ENCODE results near the gene SPATA9. TPM values are rescaled to one million over a fixed set of nuclear protein-coding genes. Genes with fewer than 3 reads are reported as not detected.

The SPATA9 gene
- total and polyA plus RNA-seq, 9 of the 15 experiments (the other 6 are each of a cell fraction or from before 2014, with no cell fraction given), result 0.16 to 5.5 (median 0.39) TPM; not detected in 3

GRCh38 chr5:95709967-95710650 lies 27.3 kb upstream of the SPATA9 start (continued):
- TF ChIP-seq ATF4 (CRISPR knock-in tag; IDR thresholded peaks at IDR 0.05) (0 out of 2 replicates have a peak, but pooled peaks have one; percentile 34), ZBTB8A (IDR thresholded peaks at IDR 0.05; ENCODE audit: partially characterized antibody) (no peak), ATF7 (IDR thresholded peaks at IDR 0.05) (no peak), RBM25 (IDR thresholded peaks at IDR 0.05; ENCODE audit: low read depth, low read length, severe bottlenecking) (peak; percentile 19), CBFA2T2 (conservative IDR thresholded peaks at IDR 0.05) (no peak; the same call in 1 of the 2 replicates), LCOR (CRISPR knock-in tag; IDR thresholded peaks at IDR 0.05) (no peak), U2AF1 (optimal IDR thresholded peaks at IDR 0.05; ENCODE audit: low read depth, low read length) (no peak), JUN (IDR thresholded peaks at IDR 0.05; ENCODE audit: borderline replicate concordance, low read depth, low read length) (no peak), JUN (CRISPR knock-in tag; IDR thresholded peaks at IDR 0.05; ENCODE audit: borderline replicate concordance) (0 out of 2 replicates have a peak, but pooled peaks have one; percentile 29), EWSR1 (IDR thresholded peaks at IDR 0.05; ENCODE audit: borderline replicate concordance, low read depth, partially characterized antibody) (no peak), TARDBP (IDR thresholded peaks at IDR 0.05) (no peak; the same call in 1 of the 2 replicates), CSDE1 (IDR thresholded peaks at IDR 0.05) (no peak), MAFK (IDR thresholded peaks at IDR 0.05; ENCODE audit: low read length) (peak; percentile 24; the same call in 1 of the 2 replicates), E2F3 (CRISPR knock-in tag; IDR thresholded peaks at IDR 0.05) (no peak), SNIP1 (IDR thresholded peaks at IDR 0.05; ENCODE audit: low read depth) (no peak), TAF9B (IDR thresholded peaks at IDR 0.05; ENCODE audit: partially characterized antibody) (peak; percentile 48), MAFF (IDR thresholded peaks at IDR 0.05; ENCODE audit: low read length) (peak; percentile 15; the same call in 1 of the 2 replicates), NCOA4 (IDR thresholded peaks at IDR 0.05; ENCODE audit: partially characterized antibody) (no peak)
- TF ChIP-seq, protein P1, sequence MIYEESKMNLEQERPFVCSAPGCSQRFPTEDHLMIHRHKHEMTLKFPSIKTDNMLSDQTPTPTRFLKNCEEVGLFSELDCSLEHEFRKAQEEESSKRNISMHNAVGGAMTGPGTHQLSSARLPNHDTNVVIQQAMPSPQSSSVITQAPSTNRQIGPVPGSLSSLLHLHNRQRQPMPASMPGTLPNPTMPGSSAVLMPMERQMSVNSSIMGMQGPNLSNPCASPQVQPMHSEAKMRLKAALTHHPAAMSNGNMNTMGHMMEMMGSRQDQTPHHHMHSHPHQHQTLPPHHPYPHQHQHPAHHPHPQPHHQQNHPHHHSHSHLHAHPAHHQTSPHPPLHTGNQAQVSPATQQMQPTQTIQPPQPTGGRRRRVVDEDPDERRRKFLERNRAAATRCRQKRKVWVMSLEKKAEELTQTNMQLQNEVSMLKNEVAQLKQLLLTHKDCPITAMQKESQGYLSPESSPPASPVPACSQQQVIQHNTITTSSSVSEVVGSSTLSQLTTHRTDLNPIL (CRISPR knock-in tag; IDR thresholded peaks at IDR 0.05), result no peak
- TF ChIP-seq, protein P2, sequence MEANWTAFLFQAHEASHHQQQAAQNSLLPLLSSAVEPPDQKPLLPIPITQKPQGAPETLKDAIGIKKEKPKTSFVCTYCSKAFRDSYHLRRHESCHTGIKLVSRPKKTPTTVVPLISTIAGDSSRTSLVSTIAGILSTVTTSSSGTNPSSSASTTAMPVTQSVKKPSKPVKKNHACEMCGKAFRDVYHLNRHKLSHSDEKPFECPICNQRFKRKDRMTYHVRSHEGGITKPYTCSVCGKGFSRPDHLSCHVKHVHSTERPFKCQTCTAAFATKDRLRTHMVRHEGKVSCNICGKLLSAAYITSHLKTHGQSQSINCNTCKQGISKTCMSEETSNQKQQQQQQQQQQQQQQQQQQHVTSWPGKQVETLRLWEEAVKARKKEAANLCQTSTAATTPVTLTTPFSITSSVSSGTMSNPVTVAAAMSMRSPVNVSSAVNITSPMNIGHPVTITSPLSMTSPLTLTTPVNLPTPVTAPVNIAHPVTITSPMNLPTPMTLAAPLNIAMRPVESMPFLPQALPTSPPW (CRISPR knock-in tag; IDR thresholded peaks at IDR 0.05), result no peak; the same call in 1 of the 2 replicates
- TF ChIP-seq, protein P3, sequence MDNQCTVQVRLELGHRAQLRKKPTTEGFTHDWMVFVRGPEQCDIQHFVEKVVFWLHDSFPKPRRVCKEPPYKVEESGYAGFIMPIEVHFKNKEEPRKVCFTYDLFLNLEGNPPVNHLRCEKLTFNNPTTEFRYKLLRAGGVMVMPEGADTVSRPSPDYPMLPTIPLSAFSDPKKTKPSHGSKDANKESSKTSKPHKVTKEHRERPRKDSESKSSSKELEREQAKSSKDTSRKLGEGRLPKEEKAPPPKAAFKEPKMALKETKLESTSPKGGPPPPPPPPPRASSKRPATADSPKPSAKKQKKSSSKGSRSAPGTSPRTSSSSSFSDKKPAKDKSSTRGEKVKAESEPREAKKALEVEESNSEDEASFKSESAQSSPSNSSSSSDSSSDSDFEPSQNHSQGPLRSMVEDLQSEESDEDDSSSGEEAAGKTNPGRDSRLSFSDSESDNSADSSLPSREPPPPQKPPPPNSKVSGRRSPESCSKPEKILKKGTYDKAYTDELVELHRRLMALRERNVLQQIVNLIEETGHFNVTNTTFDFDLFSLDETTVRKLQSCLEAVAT (IDR thresholded peaks at IDR 0.05), result peak; percentile 48 to 91; a peak in 2 of 4 replicates
- TF ChIP-seq, protein P4, sequence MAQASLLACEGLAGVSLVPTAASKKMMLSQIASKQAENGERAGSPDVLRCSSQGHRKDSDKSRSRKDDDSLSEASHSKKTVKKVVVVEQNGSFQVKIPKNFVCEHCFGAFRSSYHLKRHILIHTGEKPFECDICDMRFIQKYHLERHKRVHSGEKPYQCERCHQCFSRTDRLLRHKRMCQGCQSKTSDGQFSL (CRISPR knock-in tag; IDR thresholded peaks at IDR 0.05), result no peak
- TF ChIP-seq, protein P4 (tag; IDR thresholded peaks at IDR 0.05), result no peak
